ENCODE data around the gene CIAPIN1.
"Not testable (repeated sequence)": the region's sequence is repeated elsewhere in the genome, so short reads cannot be mapped to it uniquely, and the experiment has no call there.

The CIAPIN1 gene

DNA sequence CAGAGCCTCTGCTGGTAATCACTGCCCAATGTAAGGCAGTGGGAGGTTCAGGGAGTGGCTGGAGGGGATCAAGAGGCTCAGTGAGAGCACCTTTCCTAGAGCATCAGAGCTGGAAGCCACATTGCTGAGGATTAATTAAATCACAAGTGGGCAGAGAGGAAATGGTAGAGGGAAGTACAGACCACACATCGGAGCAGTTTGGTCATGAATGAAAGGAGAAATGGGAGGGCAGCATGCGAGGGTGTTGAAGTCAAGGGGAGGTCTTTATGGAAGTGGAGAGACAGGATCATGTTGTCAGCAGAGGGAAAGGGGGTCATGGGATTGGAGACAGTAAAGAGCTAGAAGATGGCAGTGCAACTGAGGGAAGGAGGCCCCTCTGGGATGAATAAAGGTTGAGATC, 40.3 kb downstream of the CIAPIN1 start:
- DNase-seq (ENCODE audit: low spot score) = no peak

DNA sequence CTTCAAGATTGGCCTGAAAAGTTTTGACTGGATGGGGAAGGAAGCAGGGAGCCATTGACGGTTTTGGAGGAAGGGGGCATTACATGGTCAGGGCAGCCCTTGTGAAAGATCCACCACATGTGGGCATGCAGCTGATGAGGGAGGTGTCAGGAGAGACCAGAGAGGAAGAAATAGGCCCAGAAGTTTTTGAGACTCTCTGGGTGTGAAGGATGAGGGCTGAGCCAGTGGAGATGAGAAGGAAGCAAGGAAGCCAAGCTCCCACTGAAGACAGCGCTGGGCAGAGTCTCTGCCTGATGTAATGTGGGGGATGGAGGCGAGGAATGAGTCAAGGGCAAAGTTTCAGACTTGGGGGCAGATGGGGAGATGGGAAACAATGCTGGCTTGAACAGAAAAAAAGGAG, 42.1 kb downstream of the CIAPIN1 start:
- no peak for DNase-seq (ENCODE audit: low spot score)

DNA sequence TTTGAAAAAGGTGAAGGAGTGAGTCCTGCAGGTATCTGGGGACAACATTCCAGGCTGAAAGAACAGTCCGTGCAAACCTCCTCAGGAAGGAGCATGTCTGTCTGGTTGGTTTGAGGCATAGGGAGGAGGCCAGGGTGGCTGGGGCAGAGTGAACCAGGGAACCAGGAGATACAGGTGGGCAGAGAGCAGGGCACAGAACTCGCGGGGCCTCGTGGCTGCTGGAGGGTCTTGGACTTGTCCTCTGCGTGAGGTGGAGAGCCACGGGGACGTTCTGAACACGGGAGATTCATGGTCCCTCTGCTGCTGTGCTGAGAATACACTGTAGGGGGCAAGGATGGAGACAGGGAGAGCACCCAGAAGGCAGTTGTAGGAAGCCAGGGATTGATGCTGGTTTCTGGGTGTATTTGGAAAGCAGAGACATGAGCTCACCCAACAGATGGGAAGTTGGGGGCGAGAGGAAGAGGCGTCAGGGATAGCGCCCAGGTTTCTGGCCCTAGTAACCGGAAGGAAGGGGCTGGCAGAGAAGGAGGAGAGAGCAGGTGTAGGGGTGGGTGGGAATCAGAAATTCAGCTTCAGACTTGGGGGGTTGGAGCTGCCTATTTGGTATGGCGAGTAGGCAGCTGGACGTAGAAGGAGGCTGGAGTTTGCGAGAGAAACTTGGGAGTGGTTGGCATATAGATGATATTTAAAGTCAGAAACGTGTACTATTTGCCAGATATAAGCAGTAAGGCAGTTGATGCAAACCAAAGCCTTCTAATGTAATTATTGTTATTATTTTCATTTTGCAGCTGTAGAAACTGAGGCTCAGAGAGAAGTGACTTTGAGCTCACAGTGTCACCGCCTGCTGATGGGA, 43.0 kb downstream of the CIAPIN1 start, which contains the start of gene CCL17:
Gene CCL17 (plus strand): TSS at position 803 of the 853 bp plus-strand sequence. CDS start 9,166 bp downstream, outside the sequence.
- DNase-seq (ENCODE audit: low spot score) = no peak

DNA sequence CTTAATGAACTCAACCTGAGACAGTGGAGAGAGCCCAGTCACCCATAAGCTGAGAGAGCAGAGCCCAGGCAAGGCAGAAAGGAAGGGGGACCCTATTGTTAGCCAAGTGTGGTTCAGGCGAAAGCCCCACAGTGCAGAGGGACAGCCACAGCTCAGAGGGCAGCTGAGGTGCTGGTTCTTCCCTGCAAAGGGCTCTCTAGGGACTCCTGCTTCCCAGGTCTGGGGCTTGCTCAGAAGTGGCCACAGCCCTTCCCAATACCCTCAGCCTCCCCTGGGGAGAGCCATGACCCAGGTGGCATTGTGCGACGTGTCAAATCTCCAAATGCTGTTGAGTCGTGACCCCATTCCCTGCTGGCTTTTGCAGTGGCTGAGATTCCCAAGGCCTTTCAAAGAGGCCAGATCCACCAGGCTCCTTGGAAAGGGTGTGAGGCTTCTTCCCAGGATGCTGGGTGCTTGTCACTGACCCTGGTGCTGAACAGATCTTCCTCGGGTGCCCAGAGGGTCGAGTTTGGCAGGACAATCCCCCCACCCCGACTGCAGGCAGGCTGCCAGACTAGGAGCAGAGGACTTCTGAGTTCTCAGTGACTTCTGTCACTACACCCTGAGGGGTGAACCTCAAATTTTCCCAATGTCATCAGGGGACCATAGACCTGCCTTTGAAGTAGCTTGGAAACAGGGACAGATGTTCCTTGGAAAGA, 45.1 kb downstream of the CIAPIN1 start:
- DNase-seq (ENCODE audit: low spot score) = no peak

DNA sequence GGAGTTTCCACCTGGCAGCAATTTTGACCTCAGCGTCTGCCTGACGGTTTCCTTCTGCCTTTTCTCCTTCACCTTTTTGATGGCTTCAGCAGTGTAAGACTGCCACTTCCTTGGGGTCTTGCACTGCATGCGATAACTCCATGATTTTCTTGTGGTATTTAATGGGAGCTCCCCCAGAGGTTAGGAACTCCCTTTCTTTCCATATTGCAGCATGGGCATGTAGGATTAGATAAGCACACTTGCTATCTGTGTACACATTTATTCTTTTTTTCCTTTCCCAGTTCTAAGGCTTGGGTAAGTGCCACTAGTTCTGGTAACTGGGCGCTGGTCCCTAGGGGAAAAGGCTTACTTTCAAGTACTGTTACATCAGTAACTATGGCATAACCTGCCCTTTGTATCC, 49.7 kb downstream of the CIAPIN1 start:
- not testable (repeated sequence) for DNase-seq (ENCODE audit: low spot score)

DNA sequence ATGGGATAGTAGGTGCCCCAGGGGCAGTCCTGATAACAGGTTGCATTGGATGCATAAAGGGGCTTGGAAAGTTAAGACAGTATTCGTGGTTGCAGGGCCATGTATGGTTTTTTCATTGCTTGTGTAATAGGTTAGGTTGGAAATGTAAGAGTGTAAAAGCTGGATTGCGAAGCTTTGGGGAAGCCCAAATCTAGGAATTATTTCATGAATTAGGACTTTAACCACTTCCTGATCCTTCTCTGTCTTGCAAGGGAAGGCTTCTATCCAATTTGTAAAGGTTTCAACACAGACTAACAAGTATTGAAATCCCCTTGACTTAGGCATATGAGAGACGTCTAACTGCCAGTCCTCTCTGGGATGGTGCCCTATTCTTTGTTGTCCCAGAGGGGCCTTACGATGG, 50.4 kb downstream of the CIAPIN1 start:
- no peak for DNase-seq (ENCODE audit: low spot score)

DNA sequence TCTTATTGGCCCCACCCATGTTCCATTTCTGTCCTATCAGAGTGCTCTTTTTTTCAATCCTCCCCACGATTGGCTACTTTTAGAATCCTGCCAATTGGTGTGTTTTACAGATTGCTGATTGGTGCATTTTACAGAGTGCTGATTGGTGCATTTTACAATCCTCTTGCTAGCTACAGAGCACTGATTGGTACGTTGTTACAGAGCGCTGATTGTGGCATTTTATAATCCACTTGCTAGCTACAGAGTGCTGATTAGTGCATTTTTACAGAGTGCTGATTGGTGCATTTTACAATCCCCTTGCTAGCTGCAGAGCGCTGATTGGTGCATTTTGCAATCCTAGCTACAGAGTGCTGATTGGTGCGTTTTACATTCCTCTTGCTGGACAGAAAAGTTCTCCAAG, 52.2 kb downstream of the CIAPIN1 start:
- DNase-seq (ENCODE audit: low spot score) = no peak

DNA sequence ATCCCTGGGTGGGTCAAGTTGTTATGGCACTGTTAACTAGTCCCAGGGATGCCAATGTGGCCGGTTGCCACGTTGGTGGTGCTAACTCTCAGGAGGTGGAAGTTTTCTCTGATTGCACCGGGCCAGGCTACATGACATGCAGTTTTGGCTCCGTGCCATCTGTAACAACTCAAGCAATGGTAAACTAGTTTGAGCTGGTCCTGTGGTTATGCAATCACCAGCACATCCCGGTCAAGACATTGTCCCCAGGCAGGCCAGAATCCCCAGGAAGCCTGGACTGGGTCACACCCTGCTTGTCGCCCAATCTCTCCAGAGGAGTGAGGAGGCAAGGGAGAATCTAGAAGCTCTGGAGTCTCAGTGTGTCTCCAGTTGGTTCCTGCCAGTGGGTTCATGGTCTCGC, 52.7 kb downstream of the CIAPIN1 start:
- no peak for DNase-seq (ENCODE audit: low spot score)

DNA sequence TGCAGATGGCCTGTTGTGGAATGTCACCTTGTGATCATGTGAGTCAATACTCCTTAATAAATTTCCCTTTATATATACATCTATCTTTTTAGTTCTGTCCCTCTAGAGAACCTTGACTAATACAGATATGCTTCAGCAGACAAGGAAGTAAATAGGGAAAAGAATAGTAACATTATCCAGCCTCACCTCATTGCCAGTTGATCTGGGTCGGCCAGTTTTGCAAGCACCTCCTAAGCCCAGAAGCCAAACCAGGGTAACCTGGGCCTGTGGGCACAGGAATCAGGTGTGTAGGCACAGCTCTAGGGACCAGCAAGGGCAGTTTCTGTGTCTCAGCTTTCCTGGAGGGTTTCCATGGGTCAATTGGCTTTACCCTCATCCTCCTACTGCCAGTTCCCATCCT, 54.5 kb downstream of the CIAPIN1 start:
- no peak for DNase-seq (ENCODE audit: low spot score)

DNA sequence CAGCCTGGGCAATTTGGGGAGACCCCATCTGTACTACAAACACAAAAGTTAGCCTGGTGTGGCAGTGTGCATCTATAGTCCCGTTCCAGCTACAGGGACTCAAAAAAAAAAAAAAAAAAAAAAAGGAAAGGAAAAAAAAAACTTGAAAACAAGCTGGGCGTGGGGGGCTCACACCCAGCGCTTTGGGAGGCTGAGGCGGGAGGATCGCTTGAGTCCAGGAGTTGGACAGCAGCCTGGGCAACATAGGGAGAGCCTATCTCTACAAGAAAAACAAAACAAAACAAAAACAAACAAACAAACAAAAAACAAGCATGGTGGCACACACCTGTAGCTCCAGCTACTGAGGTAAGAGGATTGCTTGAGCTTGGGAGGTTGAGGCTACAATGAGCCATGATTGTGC, 55.5 kb downstream of the CIAPIN1 start:
- no peak for DNase-seq (ENCODE audit: low spot score)

DNA sequence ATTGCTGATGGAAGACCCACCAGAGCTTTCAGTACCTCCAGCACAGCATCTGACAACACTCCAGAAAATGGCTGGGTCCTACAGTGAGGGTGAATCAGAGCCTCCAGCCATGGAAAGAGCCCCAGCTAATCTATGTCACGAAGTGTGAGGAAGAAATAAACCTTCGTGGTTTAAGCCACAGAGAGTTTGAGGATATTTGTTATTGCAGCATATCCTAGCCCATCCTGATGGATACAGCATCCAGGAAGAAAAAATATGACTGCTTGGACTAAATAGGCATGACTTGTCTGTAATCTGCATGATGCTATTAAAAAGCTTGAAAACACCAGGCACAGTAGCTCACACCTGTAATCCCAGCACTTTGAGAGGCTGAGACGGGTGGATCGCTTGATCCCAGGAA, 55.9 kb downstream of the CIAPIN1 start:
- DNase-seq (ENCODE audit: low spot score) = no peak

DNA sequence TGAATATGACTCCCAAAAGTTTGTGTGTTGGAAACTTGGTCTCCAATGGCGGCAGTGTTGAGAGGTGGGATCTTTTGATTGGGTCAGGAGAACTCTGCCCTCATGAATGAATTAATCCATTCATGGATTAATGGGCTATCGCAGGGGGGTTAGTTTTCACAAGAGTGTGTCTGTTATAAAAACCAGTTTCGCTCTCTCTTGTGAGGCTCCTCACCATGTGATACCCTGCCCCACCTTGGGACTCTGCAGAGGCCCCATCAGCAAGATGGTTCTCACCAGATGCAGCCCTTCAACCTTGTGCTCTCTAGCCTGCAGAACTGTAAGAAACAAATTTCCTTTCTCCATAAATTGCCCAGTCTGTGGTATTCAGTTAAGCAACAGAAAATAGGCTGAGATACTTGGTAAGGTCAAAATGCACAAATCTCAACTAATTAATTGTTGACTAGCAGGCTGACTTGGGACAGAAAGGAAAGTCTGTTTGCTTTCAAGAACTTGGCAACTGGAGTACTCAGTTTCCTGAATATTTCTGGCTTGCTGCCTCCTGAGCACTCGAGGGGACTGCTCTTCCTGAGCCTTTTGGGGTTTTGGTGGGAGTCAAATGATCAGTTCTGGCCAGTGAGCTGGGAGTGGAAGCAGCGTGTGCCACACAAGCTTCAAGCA, 56.4 kb downstream of the CIAPIN1 start:
- no peak for DNase-seq (ENCODE audit: low spot score)

DNA sequence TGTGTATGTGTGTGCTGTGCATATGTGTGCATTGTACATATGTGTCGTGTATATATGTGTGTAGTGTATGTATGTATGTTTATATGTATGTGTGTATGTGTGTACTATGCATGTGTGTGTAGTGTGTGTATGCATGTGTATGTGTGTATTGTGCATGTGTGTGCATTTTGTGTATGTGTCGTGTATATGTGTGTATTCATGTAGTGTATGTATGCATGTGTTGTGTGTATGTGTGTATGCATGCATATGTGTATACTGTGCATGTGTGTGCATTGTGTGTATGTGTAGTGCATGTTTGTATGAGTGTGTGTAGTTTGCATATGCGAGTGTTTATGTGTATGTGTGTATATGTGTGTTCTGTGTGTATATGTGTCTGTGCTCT, 58.1 kb downstream of the CIAPIN1 start:
- DNase-seq (ENCODE audit: low spot score) = no peak

DNA sequence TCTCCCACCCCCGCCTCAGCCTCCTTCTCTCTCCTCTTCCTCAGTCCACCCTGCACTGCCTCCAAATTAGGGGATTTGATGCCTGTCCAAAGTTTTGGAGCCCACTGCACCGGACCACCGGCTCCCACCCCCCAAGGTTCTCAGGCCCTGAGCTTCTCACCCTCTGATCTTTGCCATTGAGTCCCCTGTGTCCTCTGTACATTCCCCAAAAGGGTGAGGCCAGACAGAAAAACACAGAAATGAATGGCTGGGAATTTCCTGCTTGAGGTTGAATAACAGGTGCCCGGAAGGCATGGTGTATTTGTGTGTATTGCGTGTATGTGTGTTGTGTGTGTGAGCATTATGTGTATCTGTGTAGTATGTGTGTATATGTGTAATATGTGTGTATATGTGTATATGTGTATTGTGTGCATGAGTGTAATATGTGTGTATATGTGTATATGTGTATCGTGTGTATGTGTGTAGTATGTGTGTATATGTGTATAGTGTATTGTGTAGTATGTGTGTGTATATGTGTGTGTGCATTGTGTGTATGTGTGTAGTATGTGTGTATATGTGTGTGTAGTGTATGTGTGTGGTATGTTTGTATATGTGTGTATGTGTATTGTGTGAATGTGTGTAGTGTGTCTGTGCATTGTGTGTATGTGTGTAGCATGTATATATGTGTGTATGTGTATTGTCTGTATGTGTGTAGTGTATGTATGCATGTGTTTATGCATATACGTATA, 58.7 kb downstream of the CIAPIN1 start:
- DNase-seq (ENCODE audit: low spot score) = no peak

DNA sequence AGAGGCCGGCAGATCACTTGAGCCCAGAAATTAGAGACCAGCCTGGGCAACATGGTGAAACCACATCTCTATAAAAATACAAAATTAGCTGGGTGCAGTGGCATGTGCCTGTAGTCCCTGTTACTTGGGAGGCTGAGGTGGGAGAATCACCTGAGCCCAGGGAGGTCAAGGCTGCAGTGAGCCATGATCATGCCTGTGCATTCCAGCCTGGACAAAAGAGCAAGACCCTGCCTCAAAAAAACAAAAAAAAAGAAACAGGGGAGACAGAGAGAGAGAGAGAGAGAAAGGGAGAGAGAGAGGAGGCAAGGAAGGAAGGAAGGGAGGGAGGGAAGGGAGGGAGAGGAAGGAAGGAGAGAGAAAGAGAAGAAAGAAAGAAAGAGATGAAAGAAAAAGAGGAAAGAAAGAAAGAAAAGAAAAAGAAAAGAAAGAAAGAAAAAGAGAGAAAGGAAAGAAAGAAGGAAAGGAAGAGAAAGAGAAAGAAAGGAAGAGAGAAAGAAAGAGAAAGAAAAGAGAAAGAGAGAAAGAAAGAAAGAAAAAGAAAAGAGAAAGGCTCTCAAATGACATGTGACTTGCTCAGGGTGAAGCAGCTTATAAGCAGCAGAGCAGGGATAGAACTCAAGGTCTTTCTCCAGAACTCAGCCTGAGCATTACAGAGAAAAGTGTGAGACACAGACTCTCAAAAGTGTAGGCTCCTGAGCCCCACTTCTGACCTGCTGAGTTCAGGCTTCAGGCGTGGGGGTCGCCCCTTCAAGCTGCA, 59.4 kb downstream of the CIAPIN1 start:
- DNase-seq (ENCODE audit: low spot score) = no peak

DNA sequence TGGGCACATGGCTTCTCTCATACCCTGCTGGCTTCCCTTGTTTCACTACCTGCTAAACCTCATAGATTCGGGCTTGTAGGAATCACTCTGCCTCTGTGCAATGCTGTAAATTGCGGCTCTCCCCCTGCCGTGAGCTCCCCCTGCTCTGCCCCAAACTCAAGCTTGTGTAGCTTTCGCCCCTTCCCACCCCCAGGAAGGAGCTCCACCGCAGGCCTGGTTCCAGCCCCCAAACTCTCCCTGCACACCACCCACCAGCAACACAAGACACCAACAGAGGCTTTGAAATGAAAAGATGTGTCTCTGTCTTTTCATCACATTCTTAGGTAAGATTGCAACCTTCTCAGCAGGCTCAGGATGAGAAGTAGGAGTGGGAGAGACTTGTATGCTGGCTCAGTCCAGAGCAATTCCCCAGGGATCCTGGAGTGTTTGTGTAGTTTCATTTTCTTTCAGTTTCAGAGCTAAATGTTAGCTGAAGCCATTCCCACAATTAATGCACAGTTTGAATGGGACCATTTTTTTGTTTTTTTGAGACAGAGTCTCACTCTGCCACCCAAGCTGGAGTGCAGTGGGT, 60.7 kb downstream of the CIAPIN1 start:
- DNase-seq (ENCODE audit: low spot score) = no peak

DNA sequence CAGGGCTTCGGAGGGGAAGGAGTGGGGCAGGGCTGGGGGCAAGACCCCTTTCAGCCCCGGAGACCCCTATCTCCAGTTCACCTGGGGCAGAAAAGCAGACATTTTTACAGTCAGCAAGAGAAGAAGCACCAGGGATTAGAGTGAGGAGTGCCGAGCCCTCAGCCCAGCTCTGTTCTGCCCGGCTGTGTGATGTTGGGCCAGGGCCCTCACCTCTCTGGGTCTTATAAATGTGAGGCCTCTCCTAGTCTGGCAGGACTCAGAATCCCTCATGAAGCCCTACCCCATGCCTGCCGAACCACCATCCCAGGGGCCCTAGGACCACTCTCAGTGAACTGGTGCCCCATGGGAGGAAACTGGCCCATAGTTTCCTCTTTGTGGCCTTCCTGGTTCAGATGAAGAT, 62.1 kb downstream of the CIAPIN1 start:
- no peak for DNase-seq (ENCODE audit: low spot score)

DNA sequence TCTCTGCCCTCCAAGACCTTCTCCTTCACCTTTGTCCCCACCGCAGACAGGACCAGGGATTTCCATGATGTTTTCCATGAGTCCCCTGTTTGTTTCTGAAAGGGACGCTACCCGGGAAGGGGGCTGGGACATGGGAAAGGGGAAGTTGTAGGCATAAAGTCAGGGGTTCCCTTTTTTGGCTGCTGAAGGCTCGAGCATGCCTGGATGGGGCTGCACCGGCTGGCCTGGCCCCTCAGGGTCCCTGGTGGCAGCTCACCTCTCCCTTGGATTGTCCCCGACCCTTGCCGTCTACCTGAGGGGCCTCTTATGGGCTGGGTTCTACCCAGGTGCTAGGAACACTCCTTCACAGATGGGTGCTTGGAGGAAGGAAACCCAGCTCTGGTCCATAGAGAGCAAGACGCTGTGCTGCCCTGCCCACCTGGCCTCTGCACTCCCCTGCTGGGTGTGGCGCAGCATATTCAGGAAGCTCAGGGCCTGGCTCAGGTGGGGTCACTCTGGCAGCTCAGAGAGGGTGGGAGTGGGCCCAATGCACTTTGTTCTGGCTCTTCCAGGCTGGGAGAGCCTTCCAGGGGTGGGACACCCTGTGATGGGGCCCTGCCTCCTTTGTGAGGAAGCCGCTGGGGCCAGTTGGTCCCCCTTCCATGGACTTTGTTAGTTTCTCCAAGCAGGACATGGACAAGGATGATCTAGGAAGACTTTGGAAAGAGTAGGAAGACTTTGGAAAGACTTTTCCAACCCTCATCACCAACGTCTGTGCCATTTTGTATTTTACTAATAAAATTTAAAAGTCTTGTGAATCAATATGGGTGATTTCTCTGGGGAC, 62.7 kb downstream of the CIAPIN1 start:
- DNase-seq (ENCODE audit: low spot score) = no peak

DNA sequence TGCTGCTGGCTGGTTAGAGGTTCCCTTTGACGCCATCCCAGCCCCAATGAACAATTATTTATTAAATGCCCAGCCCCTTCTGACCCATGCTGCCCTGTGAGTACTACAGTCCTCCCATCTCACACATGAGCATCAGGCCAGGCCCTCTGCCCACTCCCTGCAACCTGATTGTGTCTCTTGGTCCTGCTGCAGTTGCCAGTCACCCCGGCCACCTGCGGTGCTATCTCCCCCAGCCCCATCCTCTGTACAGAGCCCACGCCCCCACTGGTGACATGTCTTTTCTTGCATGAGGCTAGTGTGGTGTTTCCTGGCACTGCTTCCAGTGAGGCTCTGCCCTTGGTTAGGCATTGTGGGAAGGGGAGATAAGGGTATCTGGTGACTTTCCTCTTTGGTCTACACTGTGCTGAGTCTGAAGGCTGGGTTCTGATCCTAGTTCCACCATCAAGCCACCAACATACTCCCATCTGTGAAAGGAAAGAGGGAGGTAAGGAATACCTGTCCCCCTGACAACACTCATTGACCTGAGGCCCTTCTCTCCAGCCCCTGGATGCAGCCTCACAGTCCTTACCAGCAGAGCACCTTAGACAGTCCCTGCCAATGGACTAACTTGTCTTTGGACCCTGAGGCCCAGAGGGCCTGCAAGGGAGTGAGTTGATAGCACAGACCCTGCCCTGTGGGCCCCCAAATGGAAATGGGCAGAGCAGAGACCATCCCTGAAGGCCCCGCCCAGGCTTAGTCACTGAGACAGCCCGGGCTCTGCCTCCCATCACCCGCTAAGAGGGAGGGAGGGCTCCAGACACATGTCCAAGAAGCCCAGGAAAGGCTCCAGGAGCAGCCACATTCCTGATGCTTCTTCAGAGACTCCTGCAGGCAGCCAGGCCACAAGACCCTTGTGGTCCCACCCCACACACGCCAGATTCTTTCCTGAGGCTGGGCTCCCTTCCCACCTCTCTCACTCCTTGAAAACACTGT, 63.6 kb downstream of the CIAPIN1 start:
- DNase-seq (ENCODE audit: low spot score) = no peak

Measured in CD4-positive, alpha-beta T cell treated with Interleukin-2 at 100 ng/mL for 4 hours (primary cell).